ENCODE data around the gene IL24.

Gene IL24

GRCh38 chr1:206882555-206882954 is 14.7 kb upstream of the IL24 start:
- DNase-seq = no peak

GRCh38 chr1:206883160-206883559 is 14.1 kb upstream of the IL24 start:
- no peak for DNase-seq

GRCh38 chr1:206883876-206884275 is 13.4 kb upstream of the IL24 start:
- no peak for DNase-seq

GRCh38 chr1:206885341-206886060 is 11.7 kb upstream of the IL24 start:
- no peak for DNase-seq

- DNase-seq = no peak
Measured at GRCh38 chr1:206886831-206887230, 10.4 kb upstream of the IL24 start.

- no peak for DNase-seq
Measured at GRCh38 chr1:206887701-206888100, 9.5 kb upstream of the IL24 start.

- DNase-seq = no peak
Measured at GRCh38 chr1:206890125-206891060, 6.8 kb upstream of the IL24 start.

GRCh38 chr1:206891412-206891811 is 5.8 kb upstream of the IL24 start:
- no peak for DNase-seq

- no peak for DNase-seq
Measured at GRCh38 chr1:206892351-206892984, 4.8 kb upstream of the IL24 start.

- DNase-seq = no peak
Measured at GRCh38 chr1:206893380-206893779, 3.9 kb upstream of the IL24 start.

GRCh38 chr1:206895325-206895724 is 1.9 kb upstream of the IL24 start:
- DNase-seq = peak; percentile 56

GRCh38 chr1:206895837-206896242 is 1.4 kb upstream of the IL24 start:
- peak; percentile 23 for DNase-seq

GRCh38 chr1:206896261-206896660 is 982 bp upstream of the IL24 start:
- DNase-seq = no peak

- DNase-seq = no peak
Measured at GRCh38 chr1:206898089-206898914, 1.1 kb downstream of the IL24 start.

GRCh38 chr1:206898915-206899431 is 1.7 kb downstream of the IL24 start:
- DNase-seq = no peak

GRCh38 chr1:206899717-206900116 is 2.5 kb downstream of the IL24 start:
- no peak for DNase-seq

- DNase-seq = no peak
Measured at GRCh38 chr1:206900149-206900548, 2.9 kb downstream of the IL24 start.

- DNase-seq = no peak
Measured at GRCh38 chr1:206901944-206902343, 4.7 kb downstream of the IL24 start.

GRCh38 chr1:206902702-206903101 is 5.5 kb downstream of the IL24 start:
- DNase-seq = no peak

GRCh38 chr1:206903687-206904086 is 6.4 kb downstream of the IL24 start:
- DNase-seq = no peak

GRCh38 chr1:206904423-206905142 is 7.3 kb downstream of the IL24 start:
- no peak for DNase-seq

Measured in NCI-H1105 (cell line).